Ishikawa (cell line): ENCODE results near the gene ZNF558.

Experiments used
- CEBPB ChIP-seq: IDR thresholded peaks from 2 replicates; pipeline ENCODE4 v1.6.1; 2012
- EGR1 ChIP-seq: IDR thresholded peaks from 2 replicates; pipeline ENCODE4 v1.6.1; 2012
- EP300 ChIP-seq: IDR thresholded peaks from 2 replicates; pipeline ENCODE4 v1.6.1; 2012; ENCODE audit warnings: borderline replicate concordance
- FOXM1 ChIP-seq: IDR thresholded peaks from 2 replicates; pipeline ENCODE4 v1.6.1; 2012; ENCODE audit warnings: low read depth, borderline replicate concordance
- NFIC ChIP-seq: IDR thresholded peaks from 2 replicates; pipeline ENCODE4 v1.6.1; 2012
- RAD21 ChIP-seq: IDR thresholded peaks from 2 replicates; pipeline ENCODE4 v1.6.1; 2012; ENCODE audit warnings: low read depth
- REST ChIP-seq: IDR thresholded peaks from 2 replicates; pipeline ENCODE4 v1.6.1; 2012; ENCODE audit warnings: low read depth, mild to moderate bottlenecking
- TAF1 ChIP-seq: IDR thresholded peaks from 2 replicates; pipeline ENCODE4 v1.6.1; 2012; ENCODE audit warnings: low read depth, mild to moderate bottlenecking
- YY1 ChIP-seq: IDR thresholded peaks from 2 replicates; pipeline ENCODE4 v1.6.1; 2012; ENCODE audit warnings: low read depth
- TF ChIP-seq, protein P1 (sequence below): IDR thresholded peaks from 2 replicates; pipeline ENCODE4 v1.6.1; 2012

- no peak for TF ChIP-seq NFIC
- TF ChIP-seq RAD21: no peak
- no peak for TF ChIP-seq EP300
- TF ChIP-seq EGR1: no peak
- no peak for TF ChIP-seq CEBPB
- no peak for TF ChIP-seq YY1
- no peak for TF ChIP-seq TAF1
- no peak for TF ChIP-seq FOXM1
- TF ChIP-seq, protein P1, sequence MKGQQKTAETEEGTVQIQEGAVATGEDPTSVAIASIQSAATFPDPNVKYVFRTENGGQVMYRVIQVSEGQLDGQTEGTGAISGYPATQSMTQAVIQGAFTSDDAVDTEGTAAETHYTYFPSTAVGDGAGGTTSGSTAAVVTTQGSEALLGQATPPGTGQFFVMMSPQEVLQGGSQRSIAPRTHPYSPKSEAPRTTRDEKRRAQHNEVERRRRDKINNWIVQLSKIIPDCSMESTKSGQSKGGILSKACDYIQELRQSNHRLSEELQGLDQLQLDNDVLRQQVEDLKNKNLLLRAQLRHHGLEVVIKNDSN: no peak
- TF ChIP-seq REST: no peak
These were observed 46.0 kb upstream of the ZNF558 start for GRCh38 chr19:8877854-8878705.
